ENCODE results near the gene MIER2. TPM values are rescaled to one million over a fixed set of nuclear protein-coding genes. Genes with fewer than 3 reads are reported as not detected.
A peak's percentile ranks its signal among the peaks of the same experiment; 100 is the strongest.

MIER2 gene
- total RNA-seq, 1 donor from 2014 or later: 20.0 TPM

GRCh38 chr19:339262-339887 lies 5.2 kb downstream of the MIER2 start:
- intact Hi-C loops (cut with micrococcal nuclease): no loop called here
- ATAC-seq: no peak
- no peak for DNase-seq

GRCh38 chr19:338421-338820 lies 6.2 kb downstream of the MIER2 start:
- DNase-seq (no peak), ATAC-seq (no peak)
- intact Hi-C loops (cut with micrococcal nuclease): no loop called here

GRCh38 chr19:336067-336614 lies 8.5 kb downstream of the MIER2 start:
- DNase-seq (no peak), ATAC-seq (peak; percentile 59)
- intact Hi-C loops (cut with micrococcal nuclease): no loop called here

- ATAC-seq: no peak
Measured at GRCh38 chr19:335486-336066, 9.0 kb downstream of the MIER2 start.

GRCh38 chr19:335072-335471 lies 9.5 kb downstream of the MIER2 start:
- DNase-seq (no peak), ATAC-seq (no peak)
- intact Hi-C loops (cut with micrococcal nuclease): no loop called here

More at GRCh38 chr19:335486-336066, 9.0 kb downstream of the MIER2 start:
- no peak for DNase-seq
- intact Hi-C loops (cut with micrococcal nuclease): no loop called here

- ATAC-seq: no peak
- no peak for DNase-seq
- intact Hi-C loops (cut with micrococcal nuclease): no loop called here
Measured at GRCh38 chr19:334296-335071, 10.1 kb downstream of the MIER2 start.

GRCh38 chr19:330503-330902 lies 14.1 kb downstream of the MIER2 start:
- DNase-seq (no peak), ATAC-seq (no peak)
- intact Hi-C loops (cut with micrococcal nuclease): no loop called here

- no peak for DNase-seq
- ATAC-seq: no peak
- intact Hi-C loops (cut with micrococcal nuclease): no loop called here
Measured at GRCh38 chr19:329876-330275, 14.7 kb downstream of the MIER2 start.

GRCh38 chr19:328025-328505 lies 16.5 kb downstream of the MIER2 start:
- intact Hi-C loops (cut with micrococcal nuclease): no loop called here
- ATAC-seq: no peak

GRCh38 chr19:327291-328024 lies 17.1 kb downstream of the MIER2 start:
- ATAC-seq: no peak
- no peak for DNase-seq
- intact Hi-C loops (cut with micrococcal nuclease): no loop called here

More at GRCh38 chr19:328025-328505, 16.5 kb downstream of the MIER2 start:
- DNase-seq: no peak

- intact Hi-C loops (cut with micrococcal nuclease): no loop called here
- ATAC-seq: no peak
- no peak for DNase-seq
Measured at GRCh38 chr19:326871-327270, 17.7 kb downstream of the MIER2 start.

GRCh38 chr19:325937-326565 lies 18.5 kb downstream of the MIER2 start:
- intact Hi-C loops (cut with micrococcal nuclease): no loop called here
- no peak for ATAC-seq
- no peak for DNase-seq

- ATAC-seq: no peak
- intact Hi-C loops (cut with micrococcal nuclease): no loop called here
- DNase-seq: no peak
Measured at GRCh38 chr19:325173-325936, 19.2 kb downstream of the MIER2 start.

GRCh38 chr19:324716-325115 lies 19.9 kb downstream of the MIER2 start:
- intact Hi-C loops (cut with micrococcal nuclease): no loop called here
- ATAC-seq (no peak), DNase-seq (no peak)

GRCh38 chr19:322616-323015 lies 22.0 kb downstream of the MIER2 start:
- ATAC-seq: no peak
- no peak for DNase-seq
- intact Hi-C loops (cut with micrococcal nuclease): no loop called here

- no peak for DNase-seq
- no peak for ATAC-seq
- intact Hi-C loops (cut with micrococcal nuclease): no loop called here
Measured at GRCh38 chr19:318509-318774, 26.2 kb downstream of the MIER2 start.

- ATAC-seq (no peak), DNase-seq (no peak)
- intact Hi-C loops (cut with micrococcal nuclease): no loop called here
Measured at GRCh38 chr19:317710-318508, 26.7 kb downstream of the MIER2 start.

- ATAC-seq (no peak), DNase-seq (no peak)
- intact Hi-C loops (cut with micrococcal nuclease): no loop called here
Measured at GRCh38 chr19:315811-316210, 28.8 kb downstream of the MIER2 start.

Measured in left ventricle myocardium superior (tissue), 1 donor.